HEK293T (cell line): ENCODE measurements around the gene USP15.

Experiments used
- CTCF ChIA-PET: fragments of 350-600 bp; formaldehyde crosslinking; extraction: SDS; loops from one replicate; lab custom pipeline; 2021; ENCODE audit warnings: antibody characterized with exemption, inconsistent platforms; lab: Yijun Ruan, JAX
- POLR2A ChIA-PET: fragments of 350-600 bp; formaldehyde crosslinking; extraction: SDS; loops from one replicate; lab custom pipeline; 2020; ENCODE audit warnings: antibody characterized with exemption, inconsistent platforms; lab: Yijun Ruan, JAX
- DNase-seq: peaks from one replicate; pipeline ENCODE4 v3.0.0; 2012; ENCODE audit warnings: mixed read lengths; ENCODE audit errors: extremely low spot score
- ARNT ChIP-seq: fragments of 450-650 bp; IDR thresholded peaks from 2 replicates; pipeline ENCODE4 v1.6.1; 2017; ENCODE audit warnings: mild to moderate bottlenecking
- BHLHE40 ChIP-seq: fragments of 450-650 bp; IDR thresholded peaks from 2 replicates; pipeline ENCODE4 v1.6.1; 2016; ENCODE audit warnings: mild to moderate bottlenecking, moderate library complexity, borderline replicate concordance
- CTBP1 ChIP-seq: fragments of 450-650 bp; IDR thresholded peaks from 2 replicates; pipeline ENCODE4 v1.6.1; 2016; ENCODE audit warnings: borderline replicate concordance
- ELF4 ChIP-seq: fragments of 450-650 bp; IDR thresholded peaks from 2 replicates; pipeline ENCODE4 v1.6.1; 2017; ENCODE audit warnings: antibody characterized with exemption
- FOXA1 ChIP-seq: fragments of 450-650 bp; IDR thresholded peaks from 2 replicates; pipeline ENCODE4 v1.6.1; 2016; ENCODE audit warnings: mild to moderate bottlenecking
- FOXK2 ChIP-seq: fragments of 450-650 bp; IDR thresholded peaks from 2 replicates; pipeline ENCODE4 v1.6.1; 2016; ENCODE audit warnings: mild to moderate bottlenecking
- FOXM1 ChIP-seq: fragments of 450-650 bp; IDR thresholded peaks from 2 replicates; pipeline ENCODE4 v1.6.1; 2017; ENCODE audit warnings: mild to moderate bottlenecking, borderline replicate concordance
- HDGF ChIP-seq: fragments of 450-650 bp; IDR thresholded peaks from 2 replicates; pipeline ENCODE4 v1.6.1; 2017; ENCODE audit warnings: antibody characterized with exemption, borderline replicate concordance
- L3MBTL2 ChIP-seq: fragments of 450-650 bp; conservative IDR thresholded peaks from 2 replicates; pipeline ENCODE4 v1.6.1; 2016; ENCODE audit warnings: mild to moderate bottlenecking
- LEF1 ChIP-seq: fragments of 450-650 bp; IDR thresholded peaks from 2 replicates; pipeline ENCODE4 v1.6.1; 2017; ENCODE audit warnings: mild to moderate bottlenecking, borderline replicate concordance
- NFRKB ChIP-seq: fragments of 450-650 bp; IDR thresholded peaks from 2 replicates; pipeline ENCODE4 v1.6.1; 2016; ENCODE audit warnings: mild to moderate bottlenecking, moderate library complexity
- PKNOX1 ChIP-seq: fragments of 450-650 bp; IDR thresholded peaks from 2 replicates; pipeline ENCODE4 v1.6.1; 2016
- SP1 ChIP-seq: fragments of 450-650 bp; IDR thresholded peaks from 2 replicates; pipeline ENCODE4 v1.6.1; 2017
- SUZ12 ChIP-seq: fragments of 450-650 bp; IDR thresholded peaks from 2 replicates; pipeline ENCODE4 v1.6.1; 2016; ENCODE audit warnings: mild to moderate bottlenecking
- TARDBP ChIP-seq: fragments of 450-650 bp; IDR thresholded peaks from 2 replicates; pipeline ENCODE4 v1.6.1; 2016
- ZNF384 ChIP-seq: fragments of 450-650 bp; IDR thresholded peaks from 2 replicates; pipeline ENCODE4 v1.6.1; 2016

Gene USP15

DNA sequence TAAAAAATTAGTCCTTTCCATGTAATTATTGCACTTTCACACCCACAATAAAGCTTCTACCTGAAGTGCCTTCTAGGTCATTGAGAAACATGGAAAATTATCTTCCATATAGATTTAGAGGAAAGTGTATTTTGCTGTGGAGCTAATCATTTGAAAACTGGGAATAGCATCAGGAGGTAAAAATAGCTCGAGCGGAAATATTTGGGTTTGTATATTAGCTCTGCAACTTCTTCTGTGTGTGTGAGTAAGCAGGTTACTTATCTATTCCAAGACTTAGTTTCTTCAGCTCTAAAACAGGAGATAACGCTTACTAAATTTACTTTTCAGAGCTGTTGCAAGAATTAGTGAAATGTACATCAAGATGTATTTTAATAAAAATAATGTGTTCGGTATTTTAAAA, 111.5 kb downstream of the USP15 start:
- CTCF ChIA-PET: no interaction called here
- DNase-seq: no peak
- POLR2A ChIA-PET: no interaction called here
- TF ChIP-seq FOXK2 (no peak), LEF1 (no peak), L3MBTL2 (no peak), ARNT (no peak), NFRKB (no peak), ELF4 (no peak), PKNOX1 (no peak), FOXA1 (no peak), CTBP1 (no peak), HDGF (no peak), TARDBP (no peak), FOXM1 (no peak), BHLHE40 (no peak), SP1 (no peak)

GRCh38 chr12:62372134-62372533, 111.9 kb downstream of the USP15 start:
- CTCF ChIA-PET: no interaction called here
- POLR2A ChIA-PET: no interaction called here

GRCh38 chr12:62372825-62373224, 112.6 kb downstream of the USP15 start:
- DNase-seq: no peak
- POLR2A ChIA-PET: no interaction called here
- CTCF ChIA-PET: no interaction called here
- TF ChIP-seq ELF4: no peak
- TF ChIP-seq HDGF: no peak
- TF ChIP-seq SUZ12: no peak

More at GRCh38 chr12:62372134-62372533, 111.9 kb downstream of the USP15 start:
- no peak for TF ChIP-seq PKNOX1
- TF ChIP-seq ARNT: no peak
- no peak for TF ChIP-seq TARDBP
- TF ChIP-seq L3MBTL2: no peak
- no peak for TF ChIP-seq ELF4
- no peak for DNase-seq

- ChIA-PET CTCF (no interaction called here), POLR2A (no interaction called here)
- no peak for DNase-seq
- no peak for TF ChIP-seq L3MBTL2
- TF ChIP-seq HDGF: no peak
- TF ChIP-seq SP1: no peak
- TF ChIP-seq CTBP1: no peak
- TF ChIP-seq SUZ12: no peak
- no peak for TF ChIP-seq FOXA1
- TF ChIP-seq NFRKB: no peak
- TF ChIP-seq TARDBP: no peak
- TF ChIP-seq ZNF384: no peak
- TF ChIP-seq FOXM1: no peak
- TF ChIP-seq PKNOX1: no peak
- TF ChIP-seq FOXK2: no peak
- TF ChIP-seq LEF1: no peak
- no peak for TF ChIP-seq ARNT
- no peak for TF ChIP-seq BHLHE40
Observed at GRCh38 chr12:62375603-62376002, 115.4 kb downstream of the USP15 start.

DNA sequence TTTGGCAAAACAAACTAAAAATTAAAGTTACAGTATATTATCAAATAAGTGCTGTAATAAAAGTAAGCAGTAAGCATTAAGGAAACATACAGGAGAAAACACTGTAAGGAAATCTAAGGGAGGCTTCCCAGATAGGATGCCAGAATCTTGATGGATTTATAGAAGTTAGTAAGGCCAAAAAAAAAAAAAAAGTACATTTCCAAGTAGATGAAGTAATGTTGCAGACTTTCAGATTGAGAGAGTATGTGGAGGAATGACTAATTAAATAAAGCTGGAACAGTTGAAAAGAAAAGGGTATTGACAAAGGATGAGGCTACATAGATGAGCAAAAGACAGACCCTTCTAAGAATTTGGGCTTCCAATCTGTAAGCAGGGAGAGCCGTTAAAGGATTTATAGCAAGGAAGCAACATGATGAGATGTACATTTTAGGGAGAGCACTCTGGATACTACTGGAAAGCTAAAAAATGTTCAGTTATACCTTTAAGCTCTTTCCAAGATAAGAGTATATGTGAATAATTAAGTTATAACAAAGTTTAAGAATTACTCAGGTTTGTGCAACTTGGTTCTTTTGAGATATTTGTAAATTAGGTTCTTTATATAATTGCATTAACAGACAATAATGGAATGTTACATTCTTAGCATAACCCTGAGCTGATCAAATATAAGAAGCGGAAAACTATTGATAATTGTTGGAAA, 119.0 kb downstream of the USP15 start:
- no peak for DNase-seq
- CTCF ChIA-PET: interaction anchor here (0.6 kb wide), 1 partner anchor 517 kb away, joined by 3 read pairs; no protein-coding TSS in a partner anchor
- POLR2A ChIA-PET: interaction anchor here (1.0 kb wide), 1 partner anchor 10 kb away, joined by 3 read pairs; no protein-coding TSS in a partner anchor
- TF ChIP-seq FOXM1: no peak
- no peak for TF ChIP-seq SUZ12
- no peak for TF ChIP-seq CTBP1
- no peak for TF ChIP-seq NFRKB
- TF ChIP-seq HDGF: no peak
- TF ChIP-seq BHLHE40: no peak

GRCh38 chr12:62379723-62380045, 119.5 kb downstream of the USP15 start:
- POLR2A ChIA-PET: interaction anchor here (1.0 kb wide), 1 partner anchor 10 kb away, joined by 3 read pairs; no protein-coding TSS in a partner anchor
- DNase-seq: no peak
- TF ChIP-seq CTBP1 (no peak), FOXK2 (no peak), SP1 (no peak), ARNT (no peak), BHLHE40 (no peak), TARDBP (no peak), NFRKB (no peak), HDGF (no peak), FOXM1 (no peak), ELF4 (no peak), LEF1 (no peak), L3MBTL2 (no peak), PKNOX1 (no peak), FOXA1 (no peak), SUZ12 (no peak), ZNF384 (no peak)
- CTCF ChIA-PET: interaction anchor here (0.6 kb wide), 1 partner anchor 516 kb away, joined by 3 read pairs; no protein-coding TSS in a partner anchor
